Measurements from ENCODE around the gene WWC2. TPM values are rescaled to one million over a fixed set of nuclear protein-coding genes. Genes with fewer than 3 reads are reported as not detected.
"Not testable (repeated sequence)": the region's sequence is repeated elsewhere in the genome, so short reads cannot be mapped to it uniquely, and the experiment has no call there.

Gene WWC2
- total RNA-seq, 1 donor from 2014 or later = 0.47 TPM

DNA sequence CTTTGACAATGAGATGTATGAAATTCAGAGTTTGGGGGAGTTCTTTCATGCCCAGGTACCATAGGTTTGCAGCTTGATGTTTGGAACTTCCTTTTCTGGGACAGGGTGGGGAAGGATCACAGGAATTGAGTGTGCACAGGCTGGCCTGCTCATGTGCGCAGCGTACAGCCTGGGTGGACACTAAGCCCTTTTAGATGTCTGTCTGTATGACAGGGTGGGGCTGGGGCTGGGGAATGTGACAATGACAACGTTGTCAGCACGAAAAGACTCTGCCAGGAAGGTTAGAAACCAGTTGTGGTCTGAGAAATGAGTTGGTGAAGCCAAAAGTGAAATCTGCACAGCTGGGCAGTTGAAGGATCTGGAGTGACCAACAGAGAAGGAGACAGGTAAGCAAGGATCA is 47.4 kb downstream of the WWC2 start:
- TF ChIP-seq, protein P1, sequence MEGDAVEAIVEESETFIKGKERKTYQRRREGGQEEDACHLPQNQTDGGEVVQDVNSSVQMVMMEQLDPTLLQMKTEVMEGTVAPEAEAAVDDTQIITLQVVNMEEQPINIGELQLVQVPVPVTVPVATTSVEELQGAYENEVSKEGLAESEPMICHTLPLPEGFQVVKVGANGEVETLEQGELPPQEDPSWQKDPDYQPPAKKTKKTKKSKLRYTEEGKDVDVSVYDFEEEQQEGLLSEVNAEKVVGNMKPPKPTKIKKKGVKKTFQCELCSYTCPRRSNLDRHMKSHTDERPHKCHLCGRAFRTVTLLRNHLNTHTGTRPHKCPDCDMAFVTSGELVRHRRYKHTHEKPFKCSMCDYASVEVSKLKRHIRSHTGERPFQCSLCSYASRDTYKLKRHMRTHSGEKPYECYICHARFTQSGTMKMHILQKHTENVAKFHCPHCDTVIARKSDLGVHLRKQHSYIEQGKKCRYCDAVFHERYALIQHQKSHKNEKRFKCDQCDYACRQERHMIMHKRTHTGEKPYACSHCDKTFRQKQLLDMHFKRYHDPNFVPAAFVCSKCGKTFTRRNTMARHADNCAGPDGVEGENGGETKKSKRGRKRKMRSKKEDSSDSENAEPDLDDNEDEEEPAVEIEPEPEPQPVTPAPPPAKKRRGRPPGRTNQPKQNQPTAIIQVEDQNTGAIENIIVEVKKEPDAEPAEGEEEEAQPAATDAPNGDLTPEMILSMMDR (IDR thresholded peaks at IDR 0.05) = no peak
- H3K36me3 Mint-ChIP-seq (ENCODE audit: low read depth) = no peaks in the 10 kb centered on the region
- H3K27ac Mint-ChIP-seq = no peak overlapping the region
- CTCF ChIA-PET = no interaction called here
- no peak overlapping the region for H3K4me3 Mint-ChIP-seq
- no peak for ATAC-seq (ENCODE audit: low read depth)
- no peaks in the 10 kb centered on the region for H3K4me1 Mint-ChIP-seq
- H3K27me3 Mint-ChIP-seq = peaks cover 4% of the 10 kb centered on the region
- intact Hi-C loops (cut with micrococcal nuclease) = no loop called here
- H3K9me3 Mint-ChIP-seq = no peaks in the 10 kb centered on the region
- DNase-seq = no peak
- POLR2A ChIA-PET = no interaction called here

DNA sequence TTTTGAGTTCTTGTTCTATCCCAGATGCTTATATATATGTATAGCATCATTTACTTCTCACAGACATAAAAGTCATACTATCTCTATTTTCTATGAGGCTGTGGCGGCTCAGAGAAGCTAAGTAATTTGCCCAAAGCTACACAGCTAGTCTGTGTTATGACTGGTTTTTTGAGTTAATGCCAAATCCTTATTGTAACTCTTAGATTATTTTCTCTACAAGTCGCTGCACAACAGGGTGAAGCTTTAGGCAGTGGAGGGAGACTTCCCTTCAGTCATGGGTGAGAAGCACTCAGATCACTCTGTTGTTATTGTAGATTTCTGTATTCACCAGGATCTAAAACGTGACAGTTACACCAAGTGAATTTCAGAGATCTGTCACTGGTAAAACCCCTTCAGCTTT is 48.1 kb downstream of the WWC2 start:
- DNase-seq = no peak
- Mint-ChIP-seq H3K9me3 (no peaks in the 10 kb centered on the region), H3K36me3 (ENCODE audit: low read depth) (no peaks in the 10 kb centered on the region), H3K4me1 (no peaks in the 10 kb centered on the region), H3K27me3 (peaks cover 2% of the 10 kb centered on the region), H3K4me3 (no peak overlapping the region), H3K27ac (no peak overlapping the region)
- POLR2A ChIA-PET = no interaction called here
- CTCF ChIA-PET = no interaction called here
- TF ChIP-seq, protein P1 (IDR thresholded peaks at IDR 0.05) = no peak
- ATAC-seq (ENCODE audit: low read depth) = no peak
- intact Hi-C loops (cut with micrococcal nuclease) = no loop called here

DNA sequence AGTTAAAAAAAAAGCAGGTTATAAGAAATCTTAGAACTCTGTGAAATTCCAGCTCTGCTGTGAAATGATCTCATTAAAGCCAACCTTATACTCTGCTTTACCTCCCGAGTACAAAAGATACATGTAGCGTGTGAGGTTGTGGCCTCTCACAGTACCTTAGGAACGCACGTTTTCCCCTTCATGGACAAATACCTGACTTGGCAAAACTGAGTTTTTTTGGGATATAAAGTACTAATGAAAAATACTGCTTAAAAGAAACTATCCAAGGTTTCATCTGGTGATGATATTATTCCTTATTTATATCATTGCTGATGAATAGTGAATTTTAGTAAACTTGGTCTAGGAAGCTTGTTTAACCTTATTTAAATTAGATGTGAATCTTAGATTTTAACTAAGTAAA is 48.9 kb downstream of the WWC2 start:
- no peaks in the 10 kb centered on the region for H3K4me1 Mint-ChIP-seq
- no peaks in the 10 kb centered on the region for H3K9me3 Mint-ChIP-seq
- POLR2A ChIA-PET = no interaction called here
- CTCF ChIA-PET = interaction anchor here (0.6 kb wide), 1 partner anchor 86 kb away, joined by 4 read pairs; no protein-coding TSS in a partner anchor
- ATAC-seq (ENCODE audit: low read depth) (no peak), DNase-seq (no peak)
- H3K27ac Mint-ChIP-seq = no peak overlapping the region
- peaks cover 2% of the 10 kb centered on the region for H3K27me3 Mint-ChIP-seq
- H3K4me3 Mint-ChIP-seq = no peak overlapping the region
- intact Hi-C loops (cut with micrococcal nuclease) = no loop called here
- TF ChIP-seq, protein P1 (IDR thresholded peaks at IDR 0.05) = no peak
- H3K36me3 Mint-ChIP-seq (ENCODE audit: low read depth) = no peaks in the 10 kb centered on the region

- ChIA-PET CTCF (no interaction called here), POLR2A (no interaction called here)
- DNase-seq (no peak), ATAC-seq (ENCODE audit: low read depth) (no peak)
- H3K36me3 Mint-ChIP-seq (ENCODE audit: low read depth) = no peaks in the 10 kb centered on the region
- no peak overlapping the region for H3K4me3 Mint-ChIP-seq
- TF ChIP-seq, protein P1 (IDR thresholded peaks at IDR 0.05) = no peak
- no peak overlapping the region for H3K27ac Mint-ChIP-seq
- H3K4me1 Mint-ChIP-seq = no peaks in the 10 kb centered on the region
- no peaks in the 10 kb centered on the region for H3K9me3 Mint-ChIP-seq
- intact Hi-C loops (cut with micrococcal nuclease) = no loop called here
- no peaks in the 10 kb centered on the region for H3K27me3 Mint-ChIP-seq
These were observed 50.8 kb downstream of the WWC2 start for GRCh38 chr4:183149616-183150539.

DNA sequence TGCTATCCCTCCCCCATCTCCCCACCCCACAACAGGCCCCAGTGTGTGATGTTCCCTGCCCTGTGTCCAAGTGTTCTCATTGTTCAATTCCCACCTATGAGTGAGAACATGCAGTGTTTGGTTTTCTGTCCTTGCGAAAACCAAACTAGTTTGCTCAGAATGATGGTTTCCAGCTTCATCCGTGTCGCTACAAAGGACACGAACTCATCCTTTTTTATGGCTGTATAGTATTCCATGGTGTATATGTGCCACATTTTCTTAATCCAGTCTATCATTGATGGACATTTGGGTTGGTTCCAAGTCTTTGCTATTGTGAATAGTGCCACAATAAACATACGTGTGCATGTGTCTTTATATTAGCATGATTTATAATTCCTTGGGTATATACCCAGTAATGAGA is 51.6 kb downstream of the WWC2 start:
- H3K27ac Mint-ChIP-seq; H3K4me1 Mint-ChIP-seq; CTCF ChIA-PET; intact Hi-C loops (cut with micrococcal nuclease); DNase-seq; H3K4me3 Mint-ChIP-seq; POLR2A ChIA-PET; ATAC-seq (ENCODE audit: low read depth); H3K27me3 Mint-ChIP-seq; H3K9me3 Mint-ChIP-seq; H3K36me3 Mint-ChIP-seq (ENCODE audit: low read depth): not testable (repeated sequence)

GRCh38 chr4:183152232-183152631 is 53.2 kb downstream of the WWC2 start:
- H3K27ac Mint-ChIP-seq; H3K4me1 Mint-ChIP-seq; H3K27me3 Mint-ChIP-seq; CTCF ChIA-PET; H3K4me3 Mint-ChIP-seq; POLR2A ChIA-PET; intact Hi-C loops (cut with micrococcal nuclease); H3K36me3 Mint-ChIP-seq (ENCODE audit: low read depth); ATAC-seq (ENCODE audit: low read depth); DNase-seq; H3K9me3 Mint-ChIP-seq: not testable (repeated sequence)
